HG03354 (cell line): ENCODE results near the gene PRKN.

Experiments used
- ATAC-seq: cut with Tn5 transposase; IDR thresholded peaks from one replicate; pipeline ENCODE4 v1.9.1; 2021; ENCODE audit warnings: mild to moderate bottlenecking; ENCODE audit not compliant: unreplicated experiment, poor library complexity, severe bottlenecking

The PRKN gene

DNA sequence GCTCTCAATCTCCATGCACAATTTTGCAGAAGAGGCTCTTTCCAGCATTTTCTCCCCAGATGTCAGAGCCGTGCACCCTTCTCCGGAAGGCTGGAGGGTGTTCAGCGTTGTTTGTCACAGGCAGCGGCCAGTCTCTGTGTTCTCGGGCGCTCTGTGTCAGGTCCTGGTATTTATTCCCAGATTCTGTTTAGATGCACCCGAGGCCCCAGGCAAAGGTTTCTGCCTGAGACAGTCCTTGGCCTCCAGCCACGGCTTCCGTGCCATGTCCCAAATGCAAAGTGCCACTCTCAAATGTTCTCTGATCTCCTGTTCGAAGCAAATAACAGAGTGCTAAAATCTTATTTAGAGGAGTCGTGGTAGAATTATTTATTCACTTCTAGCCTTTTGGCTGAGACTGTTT lies 1313.4 kb downstream of the PRKN start:
- no peak for ATAC-seq

DNA sequence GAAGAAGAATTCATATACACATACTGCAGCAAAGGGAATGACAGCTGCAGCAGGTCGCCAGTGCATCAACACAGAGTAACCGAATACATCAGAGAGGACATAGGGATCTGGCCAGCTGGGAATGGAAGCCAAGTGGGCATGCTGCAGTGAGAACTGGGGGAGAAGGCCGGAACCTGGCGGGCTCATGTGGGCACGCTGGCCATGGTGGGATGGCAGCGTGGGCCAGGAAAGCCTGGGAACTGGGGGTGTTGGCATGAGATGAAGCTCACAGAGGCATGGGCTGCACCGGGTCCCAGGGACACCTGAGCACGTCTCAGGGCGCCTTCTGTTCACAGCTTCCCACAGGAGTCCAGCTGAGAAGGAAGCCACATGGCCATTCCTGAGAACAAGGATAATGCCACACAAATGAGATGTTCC lies 1314.2 kb downstream of the PRKN start:
- ATAC-seq = no peak

DNA sequence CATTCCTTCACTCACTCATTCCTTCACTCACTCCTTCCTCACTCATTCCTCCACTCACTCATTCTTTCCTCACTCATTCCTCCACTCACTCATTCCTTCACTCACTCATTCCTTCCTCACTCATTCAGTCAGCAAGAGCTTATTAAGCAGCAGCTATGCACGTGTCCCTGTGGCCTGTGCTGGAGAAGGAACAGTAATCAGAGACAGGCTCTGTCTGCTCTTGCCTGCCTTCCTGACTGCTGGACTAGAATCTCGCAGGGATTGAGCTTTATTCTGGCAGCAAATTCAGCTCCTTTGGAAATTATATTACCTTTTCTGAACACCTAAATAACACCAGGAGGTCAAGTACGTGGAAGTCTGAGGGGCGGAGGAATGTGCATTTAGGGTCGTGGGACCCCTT lies 1314.8 kb downstream of the PRKN start:
- ATAC-seq = no peak

DNA sequence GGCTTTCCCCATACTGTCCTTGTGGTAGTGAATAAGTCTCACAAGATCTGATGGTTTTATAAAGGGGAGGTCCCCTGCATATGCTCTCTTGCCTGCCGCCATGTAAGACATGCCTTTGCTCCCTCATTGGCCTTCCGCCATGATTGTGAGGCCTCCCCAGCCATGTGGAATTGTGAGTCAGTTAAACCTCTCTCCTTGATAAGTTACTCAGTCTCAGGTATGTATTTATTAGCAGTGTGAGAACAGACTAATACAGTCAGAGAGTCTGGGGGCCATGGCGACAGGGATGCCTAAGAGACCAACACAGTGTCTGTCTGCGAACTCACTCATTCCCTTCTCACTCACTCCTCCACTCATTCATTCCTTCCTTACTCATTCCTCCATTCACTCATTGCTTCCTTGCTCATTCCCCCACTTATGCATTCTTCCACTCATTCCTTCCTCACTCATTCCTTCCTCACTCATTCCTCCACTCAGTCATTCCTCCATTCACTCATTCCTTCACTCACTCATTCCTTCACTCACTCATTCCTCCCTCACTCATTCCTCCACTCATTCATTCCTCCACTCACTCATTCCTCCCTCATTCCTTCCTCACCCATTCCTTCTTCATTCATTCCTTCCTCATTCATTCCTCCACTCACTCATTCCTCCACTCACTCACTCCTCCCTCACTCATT lies 1316.2 kb downstream of the PRKN start:
- ATAC-seq = no peak

DNA sequence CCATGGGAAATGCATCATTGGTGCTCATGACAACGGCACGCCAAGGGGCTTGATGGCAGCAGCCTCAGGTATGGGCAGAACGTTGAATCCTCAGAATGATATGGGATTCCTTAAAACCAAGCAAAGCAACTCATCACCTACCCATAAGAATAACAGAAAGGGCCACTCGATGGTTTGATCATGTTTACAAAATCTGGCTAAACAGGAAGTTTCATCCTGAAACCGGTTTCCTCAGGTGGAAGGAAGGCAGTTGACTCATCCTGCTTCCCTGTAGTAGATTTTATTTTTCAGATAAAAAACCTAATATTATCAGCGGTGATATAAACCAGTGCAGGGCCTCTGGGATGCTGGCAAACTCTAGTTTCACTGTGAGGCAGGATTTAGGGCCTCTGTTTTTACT lies 1316.8 kb downstream of the PRKN start:
- ATAC-seq = no peak

DNA sequence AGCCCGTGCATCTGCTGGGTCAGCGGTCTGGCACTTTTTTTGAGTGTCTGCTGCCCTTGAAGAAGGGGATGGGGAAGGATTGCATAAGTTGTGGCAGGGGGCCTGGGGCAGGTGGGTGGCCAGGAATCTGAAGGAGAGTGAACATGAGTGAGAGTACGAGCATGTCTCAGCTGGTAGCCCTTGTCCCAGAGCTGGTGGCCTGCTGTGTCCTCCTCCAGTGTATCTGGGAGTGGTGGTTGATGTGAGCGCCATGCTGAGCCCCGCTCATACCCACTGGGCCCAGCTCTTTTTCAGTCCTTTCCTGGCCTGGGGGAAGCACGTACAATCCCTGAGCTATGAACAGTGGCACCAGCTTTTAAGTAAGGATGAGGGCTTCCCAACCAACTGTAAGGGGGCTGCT lies 1317.5 kb downstream of the PRKN start:
- ATAC-seq = no peak

DNA sequence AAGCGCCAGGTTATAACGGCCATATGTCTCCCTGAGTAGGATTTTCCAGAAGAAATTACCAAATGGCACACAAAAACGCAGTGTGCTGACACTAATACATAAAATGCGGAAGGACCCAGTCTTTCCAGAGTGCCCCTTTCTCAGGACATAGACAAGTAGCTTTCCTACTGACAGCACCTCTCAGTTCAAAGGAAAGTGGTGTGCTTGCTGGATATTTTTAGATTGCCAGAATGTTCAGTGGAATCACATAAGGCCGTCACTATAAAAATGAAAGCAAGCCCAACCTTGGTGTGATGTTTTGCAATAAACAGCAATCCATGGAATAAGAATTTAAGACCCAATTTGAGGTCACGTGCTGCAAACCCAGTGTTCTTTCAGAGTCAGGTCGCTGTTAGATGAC lies 1318.2 kb downstream of the PRKN start:
- no peak for ATAC-seq

DNA sequence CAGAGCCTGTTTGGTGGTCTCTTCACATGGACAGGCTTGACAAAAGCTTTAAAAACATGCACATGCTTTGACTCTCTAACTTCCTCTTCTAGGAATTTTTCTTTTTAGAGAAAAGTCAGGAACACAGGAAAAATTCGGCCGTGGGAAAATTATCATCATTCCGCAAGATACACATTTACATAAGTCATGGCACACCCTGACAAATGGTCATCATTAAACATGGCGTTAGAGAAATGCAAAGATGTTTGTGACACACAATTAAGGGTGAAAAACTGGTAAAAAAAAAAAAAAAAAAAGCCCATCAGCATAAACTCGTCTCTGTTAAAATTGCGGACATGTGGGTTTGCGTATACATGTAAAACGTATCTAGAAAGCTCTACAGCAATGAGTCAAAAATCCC lies 1319.5 kb downstream of the PRKN start:
- ATAC-seq = no peak

DNA sequence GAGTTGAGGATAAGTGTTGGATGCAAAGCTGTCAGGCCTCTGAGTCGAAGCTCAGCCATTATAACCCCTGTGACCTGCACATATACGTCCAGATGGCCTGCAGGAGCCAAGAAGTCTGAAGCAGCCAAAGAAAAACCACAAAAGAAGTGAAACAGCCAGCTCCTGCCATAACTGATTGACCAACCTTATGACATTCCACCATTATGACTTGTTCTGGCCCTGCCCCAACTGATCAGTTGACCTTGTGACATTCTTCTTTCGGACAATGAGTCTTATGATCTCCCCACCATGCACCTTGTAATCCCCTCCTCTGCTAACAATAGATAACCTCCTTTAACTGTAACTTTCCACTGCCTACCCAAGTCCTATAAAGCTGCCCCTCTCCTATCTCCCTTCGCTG lies 1320.0 kb downstream of the PRKN start:
- ATAC-seq = peak; percentile 53

DNA sequence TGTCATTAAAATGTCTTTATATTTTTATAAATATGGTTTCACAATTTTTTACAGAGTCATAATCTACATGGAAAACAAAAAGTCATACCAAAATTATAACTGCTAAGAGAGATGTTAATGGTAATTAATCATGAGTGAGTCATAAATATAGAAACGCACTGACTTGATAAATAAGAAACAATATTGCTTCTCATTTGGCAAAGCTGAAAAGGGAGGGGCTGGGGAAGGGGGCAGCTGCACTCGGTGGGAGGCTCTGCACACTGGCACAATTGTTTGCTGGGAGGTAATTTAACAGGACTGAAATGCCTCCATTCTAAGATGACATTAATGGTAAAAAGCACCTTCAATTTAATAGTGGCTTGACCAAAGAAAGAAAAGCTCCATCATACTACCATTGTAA lies 1320.5 kb downstream of the PRKN start:
- ATAC-seq = no peak

DNA sequence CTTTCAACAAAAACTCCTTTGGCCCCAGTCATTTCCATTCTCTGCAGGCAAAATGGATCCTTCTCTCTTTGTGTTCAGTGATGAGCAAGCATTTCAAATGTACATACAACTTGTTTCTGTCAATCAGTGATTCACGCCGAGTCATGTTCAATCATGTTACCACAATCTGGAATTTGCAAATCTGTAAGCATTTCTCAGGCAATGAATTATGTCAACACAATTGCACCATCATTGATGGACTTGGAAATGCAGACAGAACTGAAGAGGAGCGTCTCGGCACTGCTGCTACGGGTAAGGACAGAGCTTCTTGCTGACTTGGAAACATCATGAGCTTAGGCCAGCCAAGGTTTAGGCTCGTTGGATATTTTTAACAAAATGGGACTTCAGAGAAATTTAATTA lies 1320.9 kb downstream of the PRKN start:
- ATAC-seq = no peak

DNA sequence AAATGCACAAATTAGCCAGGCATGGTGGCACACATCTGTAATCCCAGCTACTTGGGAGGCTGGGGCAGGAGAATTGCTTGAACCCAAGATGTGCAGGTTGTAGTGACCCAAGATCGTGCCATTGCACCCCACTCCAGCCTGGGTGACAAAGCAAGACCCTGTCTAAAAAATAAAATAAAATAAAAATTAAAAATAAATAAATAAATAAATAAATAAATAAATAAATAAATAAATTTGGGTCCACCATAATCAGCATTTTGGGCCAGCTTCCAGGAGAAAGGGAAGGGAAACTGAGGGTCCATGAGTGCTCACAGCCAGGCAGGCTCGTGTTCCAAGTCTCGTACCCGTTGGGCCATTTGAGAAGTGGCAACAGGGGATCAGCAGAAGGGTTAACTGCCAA lies 1322.1 kb downstream of the PRKN start:
- no peak for ATAC-seq

DNA sequence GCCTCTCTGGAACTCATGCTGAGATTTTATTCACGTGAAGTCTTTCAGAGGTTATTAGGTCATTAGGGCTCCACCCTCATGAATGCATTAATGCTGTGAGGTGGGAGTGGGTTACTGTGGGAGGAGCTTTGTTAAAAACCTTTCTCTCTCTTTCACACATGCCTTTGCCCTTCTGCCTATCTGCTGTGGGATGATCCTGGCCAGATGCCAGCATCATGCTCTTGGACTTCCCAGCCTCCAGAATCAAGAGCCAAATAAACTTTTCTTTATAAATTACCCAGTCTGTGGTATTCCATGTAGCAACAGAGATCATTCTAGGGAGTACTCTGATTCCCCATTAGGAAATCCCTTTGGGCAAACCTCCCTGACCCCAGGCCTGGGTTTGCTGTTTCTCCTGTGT lies 1323.8 kb downstream of the PRKN start:
- no peak for ATAC-seq

DNA sequence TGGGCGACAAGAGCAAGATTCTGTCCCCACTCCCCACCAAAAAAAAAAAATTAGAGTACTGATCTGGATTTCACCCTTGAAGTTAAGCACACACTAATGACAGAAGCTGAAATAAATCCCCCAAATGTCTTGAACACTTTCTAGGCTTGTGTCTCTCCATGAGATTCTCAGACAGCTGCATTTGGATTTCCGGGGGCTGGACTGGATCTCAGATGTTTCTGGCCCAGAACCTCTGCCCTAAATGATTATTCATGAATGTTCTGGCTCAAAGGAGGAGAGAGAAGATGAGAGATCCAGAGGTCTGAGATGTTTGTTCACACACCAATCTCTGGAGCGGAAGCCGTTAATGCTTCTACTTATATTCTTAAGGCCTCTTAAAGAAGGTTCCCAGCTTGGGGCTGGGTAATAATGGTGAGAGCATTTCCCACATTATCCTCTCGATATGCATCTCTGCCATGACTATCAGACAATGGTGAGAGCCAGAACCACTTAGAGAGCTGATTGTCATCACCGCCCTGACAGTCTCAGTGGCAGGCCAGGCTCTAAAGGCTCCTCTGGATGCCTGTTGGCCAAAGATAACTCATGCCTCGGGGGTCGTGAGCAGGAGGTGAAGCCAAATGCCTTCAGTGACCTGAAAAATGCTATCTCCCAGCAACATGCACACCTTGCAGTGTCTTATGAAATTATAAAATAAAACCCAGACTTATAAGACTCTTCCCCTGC lies 1325.8 kb downstream of the PRKN start:
- ATAC-seq = no peak

DNA sequence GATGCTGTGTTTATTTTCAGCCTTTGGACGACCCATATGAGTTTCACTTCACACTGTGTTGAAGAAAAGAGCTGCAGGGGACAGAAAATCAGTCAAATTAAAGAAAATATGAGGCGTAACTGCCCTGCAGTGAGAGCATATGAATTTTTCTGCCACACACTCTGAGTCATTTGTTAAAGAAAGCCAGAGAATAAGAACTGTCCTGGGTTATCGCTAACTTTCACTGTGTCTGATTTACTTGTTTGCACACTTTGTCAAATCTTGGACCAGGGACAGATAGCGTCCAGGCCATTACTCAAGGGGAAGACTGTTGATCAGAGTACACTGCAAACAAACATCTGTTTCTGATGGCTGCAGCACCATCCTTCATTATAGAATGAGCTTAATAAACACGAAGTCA lies 1326.9 kb downstream of the PRKN start:
- ATAC-seq = no peak

DNA sequence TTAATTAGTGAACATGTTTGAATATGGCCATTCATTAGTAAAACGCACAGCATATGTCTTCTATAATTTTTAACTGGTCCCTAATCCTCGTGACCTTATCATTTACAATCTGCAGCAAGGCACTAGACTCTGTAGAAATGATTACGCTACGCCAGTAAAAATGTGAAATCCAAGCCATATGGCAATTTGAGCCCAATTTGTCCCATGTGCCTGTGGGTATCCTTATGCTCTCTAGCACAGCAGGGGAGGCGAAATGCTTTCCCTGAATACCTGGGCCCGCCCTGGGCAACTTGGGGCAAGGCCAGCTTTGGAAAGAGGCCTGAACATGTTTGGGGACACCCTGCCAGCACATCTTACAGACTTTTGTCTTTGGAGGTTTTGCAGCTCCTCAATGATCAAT lies 1331.0 kb downstream of the PRKN start:
- ATAC-seq = no peak

DNA sequence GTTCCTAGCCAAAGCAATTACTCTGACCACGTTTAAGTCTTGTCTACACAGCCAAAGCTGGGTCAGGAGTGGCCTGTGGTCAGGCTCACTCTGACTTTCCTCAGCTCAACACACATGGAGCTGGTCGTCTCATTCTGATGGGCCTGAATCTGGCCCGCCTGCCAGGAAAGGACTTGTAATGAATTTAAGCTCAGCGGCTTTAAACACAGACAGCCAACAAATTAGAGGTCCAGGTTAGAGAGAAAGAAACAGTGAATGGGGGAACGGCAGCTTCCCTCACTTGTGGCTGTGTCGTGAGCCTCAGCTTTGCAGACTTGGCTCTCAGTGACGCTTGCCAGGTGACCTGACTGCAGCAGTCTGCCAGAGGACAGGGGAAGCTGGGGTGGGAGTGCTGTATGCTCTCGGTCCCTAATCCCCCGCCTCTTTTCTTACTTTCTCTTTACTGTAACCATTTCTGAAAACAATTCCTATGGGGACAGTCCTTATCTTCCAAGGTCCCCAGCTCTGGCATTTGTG lies 1331.8 kb downstream of the PRKN start:
- ATAC-seq = no peak

DNA sequence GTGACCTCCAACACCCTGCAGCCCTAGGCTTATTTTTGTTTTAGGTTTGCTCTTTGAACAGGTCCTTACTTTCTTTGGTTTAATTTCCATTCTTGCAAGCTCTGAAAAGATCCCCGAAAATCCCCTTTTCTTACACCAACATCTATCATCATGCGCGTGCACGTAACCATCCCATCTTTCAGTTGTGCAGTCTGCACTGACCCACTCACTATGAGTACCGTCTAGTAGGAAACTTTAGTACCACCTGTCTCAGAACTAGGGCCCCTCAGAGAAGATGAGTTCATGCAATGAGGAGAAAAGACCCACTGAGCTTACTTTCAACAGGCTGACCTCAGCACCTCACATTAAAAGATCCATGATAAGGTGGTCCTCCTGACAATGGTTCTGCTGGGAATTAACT lies 1333.1 kb downstream of the PRKN start:
- no peak for ATAC-seq

DNA sequence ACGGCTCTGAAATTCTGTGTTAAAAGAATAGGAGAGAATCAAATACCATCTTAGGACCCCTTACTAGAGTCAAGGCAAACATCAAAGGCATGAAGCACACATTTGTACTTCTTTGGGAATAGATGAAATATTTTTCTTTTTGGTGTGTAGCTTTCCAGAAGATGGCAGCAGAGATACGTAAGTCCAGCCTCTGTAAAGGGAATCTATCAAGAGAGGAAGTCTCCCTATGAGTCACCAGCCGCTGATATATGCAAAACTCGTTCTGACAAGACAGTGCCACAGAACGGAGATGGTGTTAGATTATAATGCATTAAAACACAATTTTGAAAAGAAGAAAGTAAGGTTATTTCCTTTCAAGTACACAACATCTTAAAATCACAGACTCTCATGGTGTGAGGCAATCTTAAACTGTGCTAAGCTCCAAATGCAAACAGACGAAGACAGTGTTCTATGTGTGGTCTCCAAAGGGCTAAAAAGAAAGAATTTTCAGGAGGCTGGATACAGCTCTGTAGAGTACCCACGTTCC lies 1333.7 kb downstream of the PRKN start:
- ATAC-seq = peak; percentile 100

DNA sequence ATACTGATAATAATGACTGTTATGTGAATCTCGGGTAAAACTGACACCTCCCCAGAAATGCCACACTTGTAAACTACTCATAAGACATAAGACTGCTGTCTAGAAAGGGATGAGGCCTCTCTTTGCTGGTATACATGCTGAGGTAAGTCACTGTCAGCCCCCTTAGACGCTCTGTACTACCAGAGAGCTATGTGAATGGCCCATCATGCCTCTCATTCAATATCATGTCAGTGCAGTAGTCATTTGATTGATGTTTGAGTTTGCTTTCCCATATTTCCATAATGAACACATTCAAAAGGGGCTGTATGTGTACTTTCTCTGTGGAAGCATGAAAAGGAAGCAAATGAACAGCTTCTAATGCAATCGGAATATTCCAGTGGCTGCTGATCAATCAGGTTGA lies 1334.3 kb downstream of the PRKN start:
- no peak for ATAC-seq

DNA sequence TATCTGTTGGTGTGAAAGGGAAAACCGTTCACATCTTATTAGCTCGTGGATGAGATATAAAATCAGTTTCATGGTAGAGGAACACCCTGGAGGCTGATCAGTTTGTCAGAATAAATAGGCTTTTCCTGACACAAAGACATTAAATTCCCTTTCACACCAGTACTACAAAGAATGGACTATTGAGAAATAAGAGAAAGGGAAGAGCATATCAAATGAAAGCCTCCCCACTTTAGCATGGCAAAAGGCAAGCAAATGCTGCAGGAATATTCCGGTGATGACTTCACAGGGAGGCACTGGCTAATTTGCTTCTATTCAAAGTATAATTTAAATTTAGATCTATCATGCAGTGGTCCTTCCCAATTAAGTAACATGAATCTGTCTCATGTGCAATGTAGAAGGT lies 1337.8 kb downstream of the PRKN start:
- ATAC-seq = no peak
